LNCaP clone FGC (cell line): ENCODE results near the gene TPM2.

Experiments used
- DNase-seq: peaks from one replicate; pipeline ENCODE4 v3.0.0-alpha.2; 2011; ENCODE audit warnings: low read depth
- H3K4me3 ChIP-seq: 2 replicates; pipeline ENCODE4 v1.5.1; 2011; ENCODE audit warnings: mild to moderate bottlenecking, low read depth, low read length, control low read depth
- CTCF ChIP-seq: IDR thresholded peaks from 2 replicates; pipeline ENCODE4 v1.5.1; 2012; ENCODE audit warnings: mild to moderate bottlenecking; ENCODE audit not compliant: control insufficient read depth, insufficient read depth; ENCODE audit errors: extremely low read depth

The TPM2 gene

GRCh38 chr9:35679091-35679490, 10.6 kb downstream of the TPM2 start:
- no peak overlapping the region for H3K4me3 ChIP-seq
- no peak for TF ChIP-seq CTCF
- DNase-seq = no peak

GRCh38 chr9:35675732-35676392, 13.9 kb downstream of the TPM2 start:
- DNase-seq = no peak
- TF ChIP-seq CTCF = no peak
- H3K4me3 ChIP-seq = no peak overlapping the region

GRCh38 chr9:35675204-35675603, 14.5 kb downstream of the TPM2 start:
- H3K4me3 ChIP-seq = no peak overlapping the region
- no peak for TF ChIP-seq CTCF
- no peak for DNase-seq

GRCh38 chr9:35674025-35674361, 15.7 kb downstream of the TPM2 start:
- DNase-seq = no peak
- no peak overlapping the region for H3K4me3 ChIP-seq
- no peak for TF ChIP-seq CTCF

GRCh38 chr9:35673132-35674024, 16.3 kb downstream of the TPM2 start, which contains the start of gene CA9:
TSS of gene CA9 (plus strand) at chr9:35673928. CDS start at chr9:35673960, 32 bp downstream.
- no peak for DNase-seq
- H3K4me3 ChIP-seq = no peak within 1 kb of the TSS
- TF ChIP-seq CTCF = no peak

- TF ChIP-seq CTCF = no peak
- no peak overlapping the region for H3K4me3 ChIP-seq
- no peak for DNase-seq
Observed at GRCh38 chr9:35669331-35670145, 20.2 kb downstream of the TPM2 start.
